Esophagus muscularis mucosa (tissue), 4 donors: ENCODE measurements around the gene KCMF1. TPM values are rescaled to one million over a fixed set of nuclear protein-coding genes. Genes with fewer than 3 reads are reported as not detected.

ENCODE experiments used
- DNase-seq: peaks from one replicate; pipeline ENCODE4 v3.0.0-alpha.2; 2017; ENCODE audit errors: extremely low spot score
- H3K27ac ChIP-seq, 4 donors: fragments of 200-600 bp; sonication (generic); replicated peaks in 1 of 4; 1 replicate in 3 of 4; 2 replicates in 1 of 4; pipeline ENCODE4 v1.5.1; 2016 to 2019; ENCODE audit warnings: mild to moderate bottlenecking in 1 of 4
- H3K27me3 ChIP-seq, 4 donors: fragments of 200-600 bp; sonication (generic); one replicate each; pipeline versions ENCODE4 v1.5.1 to v1.6.0; 2016 to 2019
- H3K36me3 ChIP-seq, 4 donors: fragments of 200-600 bp; sonication (generic); one replicate each; pipeline ENCODE4 v1.5.1; 2016 to 2019
- H3K4me1 ChIP-seq, 4 donors: fragments of 200-600 bp; sonication (generic); one replicate each; pipeline ENCODE4 v1.5.1; 2016 to 2019
- H3K4me3 ChIP-seq, 4 donors: fragments of 200-600 bp; sonication (generic); 1 replicate in 2 of 4; 2 replicates in 2 of 4; pipeline ENCODE4 v1.5.1; 2016 to 2019; ENCODE audit warnings: mild to moderate bottlenecking in 4 of 4, moderate library complexity in 1 of 4
- H3K9me3 ChIP-seq, 4 donors: fragments of 200-600 bp; sonication (generic); 1 replicate in 3 of 4; 2 replicates in 1 of 4; pipeline ENCODE4 v1.5.1; 2016 to 2019
- CTCF ChIP-seq, 3 experiments: fragments of 200-600 bp in 2 of 3; fragments of 450-650 bp in 1 of 3; sonication (generic) in 2 of 3; IDR thresholded peaks; one replicate each; pipeline ENCODE4 v1.5.1; 2017 to 2019; ENCODE audit warnings: antibody characterized with exemption in 3 of 3, mild to moderate bottlenecking in 2 of 3, moderate library complexity in 1 of 3
- EP300 ChIP-seq: sonication (generic); formaldehyde crosslinking; IDR thresholded peaks from one replicate; pipeline ENCODE4 v1.6.1; 2017; ENCODE audit warnings: antibody characterized with exemption
- POLR2A ChIP-seq: fragments of 450-650 bp; IDR thresholded peaks from one replicate; pipeline ENCODE4 v1.6.1; 2017; ENCODE audit warnings: antibody characterized with exemption, moderate library complexity, mild to moderate bottlenecking, low read depth
- POLR2AphosphoS5 ChIP-seq, 2 donors: sonication (generic); formaldehyde crosslinking; IDR thresholded peaks; one replicate each; pipeline ENCODE4 v1.6.1; 2017; ENCODE audit warnings: antibody characterized with exemption in 2 of 2
- WGBS: methylation state at CpG from one replicate; pipeline ENCODE4 v1.1.5; 2018; 5-methylcytosine and 5-hydroxymethylcytosine counted together
- intact Hi-C: fragments of 100-400 bp; cut with DNase I; formaldehyde crosslinking; loops from one replicate; pipeline ENCODE4 v1.15.1; 2023
- total RNA-seq, 4 donors: library from RNA; depleted of rRNA; stranded (reverse); fragments of >200 nt; gene quantifications; one replicate each; pipeline versions ENCODE4 v1.1.0 to v1.2.1, GENCODE V29; 2016

Gene KCMF1
- total RNA-seq, 4 donors from 2014 or later = 48.0 to 73.1 (median 65.4) TPM

- DNase-seq = no peak
- Histone ChIP-seq H3K4me1 (peaks cover 32 to 53% (median 46%) of the 10 kb centered on the region in 4 donors), H3K9me3 (no peaks in the 10 kb centered on the region), H3K36me3 (no peaks in the 10 kb centered on the region), H3K27ac (no peak overlapping the region), H3K27me3 (no peaks in the 10 kb centered on the region), H3K4me3 (no peak overlapping the region)
- TF ChIP-seq POLR2A (no peak), EP300 (no peak), POLR2AphosphoS5 (IDR thresholded peaks at IDR 0.05) (no peak), CTCF (IDR thresholded peaks at IDR 0.05) (no peak)
- intact Hi-C loops = no loop called here
Measured at GRCh38 chr2:85019121-85019520, 48.2 kb downstream of the KCMF1 start.

- no peak overlapping the region for H3K4me3 ChIP-seq
- TF ChIP-seq EP300 (no peak), CTCF (IDR thresholded peaks at IDR 0.05) (no peak), POLR2A (no peak), POLR2AphosphoS5 (IDR thresholded peaks at IDR 0.05) (no peak)
- H3K36me3 ChIP-seq = no peaks in the 10 kb centered on the region
- DNase-seq = no peak
- intact Hi-C loops = no loop called here
- peaks cover 14 to 28% (median 20%) of the 10 kb centered on the region in 4 donors for H3K4me1 ChIP-seq
- WGBS = 96% methylated on average over 5 of the region's 5 CpGs
- H3K27ac ChIP-seq = no peak overlapping the region
- H3K9me3 ChIP-seq = no peaks in the 10 kb centered on the region
- no peaks in the 10 kb centered on the region for H3K27me3 ChIP-seq
Measured at GRCh38 chr2:85022232-85022631, 51.3 kb downstream of the KCMF1 start.

GRCh38 chr2:85024372-85025047 lies 53.5 kb downstream of the KCMF1 start:
- Histone ChIP-seq H3K27me3 (no peaks in the 10 kb centered on the region), H3K27ac (no peak overlapping the region), H3K9me3 (no peaks in the 10 kb centered on the region), H3K4me1 (peaks cover 0 to 9% (median 5%) of the 10 kb centered on the region in 4 donors), H3K36me3 (peaks cover 10 to 19% (median 16%) of the 10 kb centered on the region in 4 donors), H3K4me3 (no peak overlapping the region)
- 88% methylated on average over 8 of the region's 8 CpGs for WGBS
- intact Hi-C loops = no loop called here
- DNase-seq = no peak
- TF ChIP-seq POLR2AphosphoS5 (IDR thresholded peaks at IDR 0.05) (no peak), CTCF (IDR thresholded peaks at IDR 0.05) (no peak), EP300 (no peak), POLR2A (no peak)

GRCh38 chr2:85032621-85033020 lies 61.7 kb downstream of the KCMF1 start:
- WGBS = 88% methylated on average over 5 of the region's 5 CpGs
- no peaks in the 10 kb centered on the region for H3K9me3 ChIP-seq
- peaks cover 36 to 68% (median 49%) of the 10 kb centered on the region in 4 donors for H3K36me3 ChIP-seq
- no peaks in the 10 kb centered on the region for H3K27me3 ChIP-seq
- no peak overlapping the region for H3K4me3 ChIP-seq
- no peaks in the 10 kb centered on the region for H3K4me1 ChIP-seq
- intact Hi-C loops = no loop called here
- no peak for DNase-seq
- no peak for TF ChIP-seq POLR2AphosphoS5 (IDR thresholded peaks at IDR 0.05)
- TF ChIP-seq EP300 = no peak
- no peak for TF ChIP-seq CTCF (IDR thresholded peaks at IDR 0.05)
- TF ChIP-seq POLR2A = no peak
- H3K27ac ChIP-seq = no peak overlapping the region

GRCh38 chr2:85033388-85033787 lies 62.4 kb downstream of the KCMF1 start:
- TF ChIP-seq POLR2AphosphoS5 (IDR thresholded peaks at IDR 0.05) (no peak), EP300 (no peak), CTCF (IDR thresholded peaks at IDR 0.05) (no peak), POLR2A (no peak)
- Histone ChIP-seq H3K4me3 (no peak overlapping the region), H3K36me3 (peaks cover 33 to 63% (median 46%) of the 10 kb centered on the region in 4 donors), H3K27ac (no peak overlapping the region), H3K4me1 (no peaks in the 10 kb centered on the region), H3K9me3 (no peaks in the 10 kb centered on the region), H3K27me3 (no peaks in the 10 kb centered on the region)
- 88% methylated on average over 2 of the region's 2 CpGs for WGBS
- no peak for DNase-seq
- intact Hi-C loops = no loop called here
